ENCODE results near the gene EHMT1.

EHMT1 gene

DNA sequence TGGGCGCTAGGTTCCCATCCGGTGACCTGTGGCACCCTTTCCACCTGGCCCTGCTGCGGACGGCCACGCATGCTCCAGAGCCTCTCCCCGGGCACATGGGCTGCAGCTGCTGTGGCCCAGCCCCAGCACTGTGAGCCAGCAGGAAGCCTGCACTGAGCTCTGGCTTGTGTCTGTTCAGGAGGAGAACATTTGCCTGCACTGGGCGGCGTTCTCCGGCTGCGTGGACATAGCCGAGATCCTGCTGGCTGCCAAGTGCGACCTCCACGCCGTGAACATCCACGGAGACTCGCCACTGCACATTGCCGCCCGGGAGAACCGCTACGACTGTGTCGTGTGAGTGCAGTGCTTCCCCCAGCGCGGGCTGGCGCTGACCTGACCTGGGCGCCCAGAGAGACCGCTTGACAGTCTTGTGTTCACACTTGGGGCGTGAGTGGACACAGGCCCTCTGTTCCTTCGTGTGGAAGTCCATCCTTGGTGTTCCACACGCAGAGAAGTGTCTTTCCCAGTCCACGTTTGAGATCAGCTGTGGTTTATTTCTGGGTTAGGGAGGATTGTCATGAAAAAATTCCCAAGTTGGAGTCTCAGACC is 192.6 kb downstream of the EHMT1 start:
- ATAC-seq, result no peak

DNA sequence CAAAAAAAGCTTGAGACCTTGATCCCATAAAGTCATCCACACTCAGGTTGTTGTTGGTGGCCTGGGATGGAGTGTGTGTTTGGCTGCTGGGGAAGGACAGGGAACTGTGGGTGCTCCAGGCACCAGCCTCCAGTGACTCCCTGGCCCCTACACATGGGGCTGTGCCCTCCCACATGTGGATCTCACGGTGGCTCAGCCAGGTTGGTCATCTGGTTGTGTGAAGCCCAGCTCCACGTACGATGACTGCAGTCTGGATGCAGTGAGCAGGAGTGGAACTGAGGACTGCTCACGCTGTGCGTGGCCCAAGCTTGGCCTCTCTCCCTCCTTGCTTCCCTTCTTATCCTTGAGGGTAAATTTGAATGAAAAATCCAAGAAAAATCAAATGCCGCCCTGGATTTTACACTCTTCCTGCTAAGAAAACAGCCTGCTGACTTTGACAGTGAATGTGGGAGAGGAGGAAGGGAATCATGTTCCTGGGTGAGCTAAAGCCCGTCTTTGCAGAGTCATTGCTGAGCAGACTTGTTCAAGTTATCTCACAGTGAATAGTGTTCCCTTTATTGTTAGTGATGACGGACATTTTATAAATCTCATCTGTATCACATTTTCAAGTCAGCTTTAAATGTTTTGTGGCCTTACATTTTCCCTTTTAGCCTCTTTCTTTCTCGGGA is 193.7 kb downstream of the EHMT1 start:
- no peak; the same call in 2 of the 3 replicates for ATAC-seq
- TF ChIP-seq, protein P1, sequence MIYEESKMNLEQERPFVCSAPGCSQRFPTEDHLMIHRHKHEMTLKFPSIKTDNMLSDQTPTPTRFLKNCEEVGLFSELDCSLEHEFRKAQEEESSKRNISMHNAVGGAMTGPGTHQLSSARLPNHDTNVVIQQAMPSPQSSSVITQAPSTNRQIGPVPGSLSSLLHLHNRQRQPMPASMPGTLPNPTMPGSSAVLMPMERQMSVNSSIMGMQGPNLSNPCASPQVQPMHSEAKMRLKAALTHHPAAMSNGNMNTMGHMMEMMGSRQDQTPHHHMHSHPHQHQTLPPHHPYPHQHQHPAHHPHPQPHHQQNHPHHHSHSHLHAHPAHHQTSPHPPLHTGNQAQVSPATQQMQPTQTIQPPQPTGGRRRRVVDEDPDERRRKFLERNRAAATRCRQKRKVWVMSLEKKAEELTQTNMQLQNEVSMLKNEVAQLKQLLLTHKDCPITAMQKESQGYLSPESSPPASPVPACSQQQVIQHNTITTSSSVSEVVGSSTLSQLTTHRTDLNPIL (CRISPR knock-in tag; IDR thresholded peaks at IDR 0.05; ENCODE audit: low read depth), result no peak
- TF ChIP-seq TOX (CRISPR knock-in tag; IDR thresholded peaks at IDR 0.05; ENCODE audit: borderline replicate concordance) (no peak), ZC3H10 (CRISPR knock-in tag; IDR thresholded peaks at IDR 0.05) (no peak), ZNF70 (CRISPR knock-in tag; IDR thresholded peaks at IDR 0.05) (no peak), ARNTL (CRISPR knock-in tag; IDR thresholded peaks at IDR 0.05; ENCODE audit: borderline replicate concordance, low read depth) (no peak)

More for the DNA sequence above, 192.6 kb downstream of the EHMT1 start:
- TF ChIP-seq, protein P2, sequence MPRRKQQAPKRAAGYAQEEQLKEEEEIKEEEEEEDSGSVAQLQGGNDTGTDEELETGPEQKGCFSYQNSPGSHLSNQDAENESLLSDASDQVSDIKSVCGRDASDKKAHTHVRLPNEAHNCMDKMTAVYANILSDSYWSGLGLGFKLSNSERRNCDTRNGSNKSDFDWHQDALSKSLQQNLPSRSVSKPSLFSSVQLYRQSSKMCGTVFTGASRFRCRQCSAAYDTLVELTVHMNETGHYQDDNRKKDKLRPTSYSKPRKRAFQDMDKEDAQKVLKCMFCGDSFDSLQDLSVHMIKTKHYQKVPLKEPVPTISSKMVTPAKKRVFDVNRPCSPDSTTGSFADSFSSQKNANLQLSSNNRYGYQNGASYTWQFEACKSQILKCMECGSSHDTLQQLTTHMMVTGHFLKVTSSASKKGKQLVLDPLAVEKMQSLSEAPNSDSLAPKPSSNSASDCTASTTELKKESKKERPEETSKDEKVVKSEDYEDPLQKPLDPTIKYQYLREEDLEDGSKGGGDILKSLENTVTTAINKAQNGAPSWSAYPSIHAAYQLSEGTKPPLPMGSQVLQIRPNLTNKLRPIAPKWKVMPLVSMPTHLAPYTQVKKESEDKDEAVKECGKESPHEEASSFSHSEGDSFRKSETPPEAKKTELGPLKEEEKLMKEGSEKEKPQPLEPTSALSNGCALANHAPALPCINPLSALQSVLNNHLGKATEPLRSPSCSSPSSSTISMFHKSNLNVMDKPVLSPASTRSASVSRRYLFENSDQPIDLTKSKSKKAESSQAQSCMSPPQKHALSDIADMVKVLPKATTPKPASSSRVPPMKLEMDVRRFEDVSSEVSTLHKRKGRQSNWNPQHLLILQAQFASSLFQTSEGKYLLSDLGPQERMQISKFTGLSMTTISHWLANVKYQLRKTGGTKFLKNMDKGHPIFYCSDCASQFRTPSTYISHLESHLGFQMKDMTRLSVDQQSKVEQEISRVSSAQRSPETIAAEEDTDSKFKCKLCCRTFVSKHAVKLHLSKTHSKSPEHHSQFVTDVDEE (CRISPR knock-in tag; IDR thresholded peaks at IDR 0.05), result no peak
- TF ChIP-seq, protein P3, sequence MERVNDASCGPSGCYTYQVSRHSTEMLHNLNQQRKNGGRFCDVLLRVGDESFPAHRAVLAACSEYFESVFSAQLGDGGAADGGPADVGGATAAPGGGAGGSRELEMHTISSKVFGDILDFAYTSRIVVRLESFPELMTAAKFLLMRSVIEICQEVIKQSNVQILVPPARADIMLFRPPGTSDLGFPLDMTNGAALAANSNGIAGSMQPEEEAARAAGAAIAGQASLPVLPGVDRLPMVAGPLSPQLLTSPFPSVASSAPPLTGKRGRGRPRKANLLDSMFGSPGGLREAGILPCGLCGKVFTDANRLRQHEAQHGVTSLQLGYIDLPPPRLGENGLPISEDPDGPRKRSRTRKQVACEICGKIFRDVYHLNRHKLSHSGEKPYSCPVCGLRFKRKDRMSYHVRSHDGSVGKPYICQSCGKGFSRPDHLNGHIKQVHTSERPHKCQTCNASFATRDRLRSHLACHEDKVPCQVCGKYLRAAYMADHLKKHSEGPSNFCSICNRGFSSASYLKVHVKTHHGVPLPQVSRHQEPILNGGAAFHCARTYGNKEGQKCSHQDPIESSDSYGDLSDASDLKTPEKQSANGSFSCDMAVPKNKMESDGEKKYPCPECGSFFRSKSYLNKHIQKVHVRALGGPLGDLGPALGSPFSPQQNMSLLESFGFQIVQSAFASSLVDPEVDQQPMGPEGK (CRISPR knock-in tag; IDR thresholded peaks at IDR 0.05; ENCODE audit: borderline replicate concordance), result no peak
- TF ChIP-seq PPARA (CRISPR knock-in tag; IDR thresholded peaks at IDR 0.05; ENCODE audit: borderline replicate concordance), result no peak
- TF ChIP-seq RARB (CRISPR knock-in tag; IDR thresholded peaks at IDR 0.05), result no peak
- no peak for TF ChIP-seq OSR1 (CRISPR knock-in tag; IDR thresholded peaks at IDR 0.05)
- TF ChIP-seq ESRRG (CRISPR knock-in tag; IDR thresholded peaks at IDR 0.05), result no peak
- TF ChIP-seq ZC3H10 (CRISPR knock-in tag; IDR thresholded peaks at IDR 0.05), result no peak
- no peak for TF ChIP-seq ZFP30 (CRISPR knock-in tag; IDR thresholded peaks at IDR 0.05)
- TF ChIP-seq, protein P4, sequence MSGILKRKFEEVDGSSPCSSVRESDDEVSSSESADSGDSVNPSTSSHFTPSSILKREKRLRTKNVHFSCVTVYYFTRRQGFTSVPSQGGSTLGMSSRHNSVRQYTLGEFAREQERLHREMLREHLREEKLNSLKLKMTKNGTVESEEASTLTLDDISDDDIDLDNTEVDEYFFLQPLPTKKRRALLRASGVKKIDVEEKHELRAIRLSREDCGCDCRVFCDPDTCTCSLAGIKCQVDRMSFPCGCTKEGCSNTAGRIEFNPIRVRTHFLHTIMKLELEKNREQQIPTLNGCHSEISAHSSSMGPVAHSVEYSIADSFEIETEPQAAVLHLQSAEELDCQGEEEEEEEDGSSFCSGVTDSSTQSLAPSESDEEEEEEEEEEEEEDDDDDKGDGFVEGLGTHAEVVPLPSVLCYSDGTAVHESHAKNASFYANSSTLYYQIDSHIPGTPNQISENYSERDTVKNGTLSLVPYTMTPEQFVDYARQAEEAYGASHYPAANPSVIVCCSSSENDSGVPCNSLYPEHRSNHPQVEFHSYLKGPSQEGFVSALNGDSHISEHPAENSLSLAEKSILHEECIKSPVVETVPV (CRISPR knock-in tag; IDR thresholded peaks at IDR 0.05), result no peak
- no peak for TF ChIP-seq BACH2 (CRISPR knock-in tag; IDR thresholded peaks at IDR 0.05; ENCODE audit: borderline replicate concordance)

DNA sequence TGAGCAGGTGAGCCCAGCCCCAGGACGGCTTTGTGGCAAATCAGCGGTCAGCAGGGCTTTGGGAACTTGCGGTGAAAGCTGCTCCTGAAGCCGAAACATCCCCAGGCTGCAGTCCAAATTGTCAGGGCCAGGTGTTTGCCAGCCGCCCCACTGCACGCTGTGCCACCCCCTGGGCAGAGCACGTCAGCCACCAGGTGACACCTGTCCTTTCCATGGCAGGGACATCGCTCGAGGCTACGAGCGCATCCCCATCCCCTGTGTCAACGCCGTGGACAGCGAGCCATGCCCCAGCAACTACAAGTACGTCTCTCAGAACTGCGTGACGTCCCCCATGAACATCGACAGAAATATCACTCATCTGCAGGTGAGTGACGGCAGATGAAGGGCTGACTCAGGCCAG is 194.4 kb downstream of the EHMT1 start:
- no peak for TF ChIP-seq BACH2 (CRISPR knock-in tag; IDR thresholded peaks at IDR 0.05; ENCODE audit: borderline replicate concordance)
- TF ChIP-seq, protein P3 (CRISPR knock-in tag; IDR thresholded peaks at IDR 0.05; ENCODE audit: borderline replicate concordance), result no peak
- TF ChIP-seq PPARA (CRISPR knock-in tag; IDR thresholded peaks at IDR 0.05; ENCODE audit: borderline replicate concordance), result no peak
- no peak for TF ChIP-seq ZNF565 (CRISPR knock-in tag; conservative IDR thresholded peaks at IDR 0.05; ENCODE audit: low read depth)
- no peak for ATAC-seq

DNA sequence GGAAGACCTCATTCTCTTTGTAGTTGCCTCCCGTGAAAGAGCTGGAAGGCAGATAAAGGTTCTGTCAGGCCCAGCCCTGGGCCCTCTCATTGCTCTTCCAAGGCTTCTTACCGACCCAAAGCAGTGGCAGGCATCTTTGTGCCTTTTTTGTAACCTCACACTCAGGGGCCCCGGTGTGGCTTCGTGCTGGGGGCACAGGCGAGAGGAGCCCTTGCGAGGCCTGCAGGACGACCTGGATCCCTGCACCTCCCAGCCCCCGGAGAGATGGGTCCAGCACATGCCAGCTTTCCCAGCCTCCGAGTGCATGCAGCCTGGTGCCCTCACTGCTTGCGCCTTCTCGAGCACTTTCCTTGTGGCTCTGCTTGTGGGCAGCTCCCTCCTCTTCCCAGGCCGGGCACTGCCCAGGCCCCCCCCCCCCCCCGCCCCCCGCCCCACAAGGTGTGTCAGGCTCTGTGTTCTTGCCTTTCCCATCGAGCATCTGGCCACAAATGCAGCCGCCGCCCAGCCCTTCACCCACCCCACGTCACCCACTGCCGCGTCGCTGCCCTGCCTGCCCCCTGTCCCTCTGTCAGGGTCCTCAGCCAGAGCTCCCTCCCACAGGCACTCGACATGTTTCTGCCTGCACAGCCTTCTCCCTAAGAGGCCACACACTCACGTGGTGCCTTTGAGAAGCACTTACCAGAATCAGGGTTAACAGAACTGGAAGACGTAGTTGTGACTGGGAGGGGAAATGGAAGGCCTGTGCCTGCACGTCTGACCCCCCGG is 195.0 kb downstream of the EHMT1 start:
- ATAC-seq, result no peak
- TF ChIP-seq ZFP30 (CRISPR knock-in tag; IDR thresholded peaks at IDR 0.05) (no peak), ISL1 (CRISPR knock-in tag; IDR thresholded peaks at IDR 0.05) (no peak), ZNF8 (CRISPR knock-in tag; IDR thresholded peaks at IDR 0.05) (no peak), ZFP3 (CRISPR knock-in tag; IDR thresholded peaks at IDR 0.05) (no peak), TCF4 (CRISPR knock-in tag; IDR thresholded peaks at IDR 0.05; ENCODE audit: borderline replicate concordance) (no peak), ZC3H10 (CRISPR knock-in tag; IDR thresholded peaks at IDR 0.05) (no peak)
- TF ChIP-seq, protein P2 (CRISPR knock-in tag; IDR thresholded peaks at IDR 0.05), result no peak
- TF ChIP-seq, protein P4 (CRISPR knock-in tag; IDR thresholded peaks at IDR 0.05), result no peak
